ENCODE data around the gene CLEC5A. TPM values are rescaled to one million over a fixed set of nuclear protein-coding genes. Genes with fewer than 3 reads are reported as not detected.

The CLEC5A gene
- total RNA-seq, 2 donors from 2014 or later, result 0.27 TPM; not detected in 1

Other genes starting within 250 kb of the CLEC5A start
- gene DENND11, start 244.8 kb downstream of the CLEC5A start, total RNA-seq, result 10 to 100 TPM; 34.1 to 37.6 TPM
- not detected for gene WEE2, start 238.6 kb downstream of the CLEC5A start, total RNA-seq
- 10 to 100 TPM; 81.3 to 91.3 TPM for gene SSBP1, start 208.6 kb downstream of the CLEC5A start, total RNA-seq
- gene TAS2R3, start 182.9 kb downstream of the CLEC5A start, total RNA-seq, result under 1 TPM; 0.42 to 0.87 TPM
- under 1 TPM; 0.37 to 0.50 TPM for gene TAS2R4, start 170.3 kb downstream of the CLEC5A start, total RNA-seq
- 1 to 10 TPM in 1 of 2 donors, under 1 TPM in 1; 0.90 to 1.1 TPM for gene TAS2R5, start 156.8 kb downstream of the CLEC5A start, total RNA-seq
- not detected for gene PRSS37, start 105.5 kb downstream of the CLEC5A start, total RNA-seq
- not detected for gene OR9A4, start 30.6 kb downstream of the CLEC5A start, total RNA-seq
- not detected for gene TAS2R38, start 26.8 kb upstream of the CLEC5A start, total RNA-seq
- gene MGAM, start 48.9 kb upstream of the CLEC5A start, total RNA-seq, result under 1 TPM; 0.07 to 0.08 TPM
- under 1 TPM in 1 of 2 donors, not detected in 1; 0.08 TPM for gene MGAM2, start 164.7 kb upstream of the CLEC5A start, total RNA-seq

All from T-helper 17 cell (primary cell).